Measurements from ENCODE around the gene RYR2. TPM values are rescaled to one million over a fixed set of nuclear protein-coding genes. Genes with fewer than 3 reads are reported as not detected.

Gene RYR2
- total RNA-seq, 2 donors from 2014 or later: 14.2 to 17.1 TPM

- Histone ChIP-seq H3K4me3 (no peak overlapping the region), H3K36me3 (replicated peaks in 1 of 2; ENCODE audit: insufficient read depth in 1 of 2, low read depth in 2 of 2) (no peaks in the 10 kb centered on the region), H3K27ac (no peak overlapping the region), H3K9me3 (no peaks in the 10 kb centered on the region), H3K4me1 (no peaks in the 10 kb centered on the region), H3K27me3 (no peaks in the 10 kb centered on the region)
- TF ChIP-seq POLR2A (IDR thresholded peaks at IDR 0.05): no peak
- no peak for TF ChIP-seq CTCF (IDR thresholded peaks at IDR 0.05)
- WGBS, 2 donors: 53 to 64% methylated on average over 1 of the region's 1 CpG
- intact Hi-C loops (cut with DNase I): no loop called here
- ATAC-seq (no peak), DNase-seq (no peak)
These were observed 207.1 kb downstream of the RYR2 start for GRCh38 chr1:237249120-237249519.

- intact Hi-C loops (cut with DNase I): no loop called here
These were observed 208.1 kb downstream of the RYR2 start for GRCh38 chr1:237250055-237250454.

GRCh38 chr1:237255071-237255470 is 213.1 kb downstream of the RYR2 start:
- TF ChIP-seq POLR2A (IDR thresholded peaks at IDR 0.05): no peak
- no peak for TF ChIP-seq CTCF (IDR thresholded peaks at IDR 0.05)
- 55 to 73% methylated on average over 1 of the region's 1 CpG for WGBS, 2 donors
- Histone ChIP-seq H3K4me1 (no peaks in the 10 kb centered on the region), H3K4me3 (no peak overlapping the region), H3K27me3 (no peaks in the 10 kb centered on the region), H3K36me3 (replicated peaks in 1 of 2; ENCODE audit: insufficient read depth in 1 of 2, low read depth in 2 of 2) (no peaks in the 10 kb centered on the region), H3K27ac (no peak overlapping the region), H3K9me3 (peaks cover 0 to 3% (median 0%) of the 10 kb centered on the region in 3 donors)
- intact Hi-C loops (cut with DNase I): no loop called here
- DNase-seq: no peak
- ATAC-seq: no peak

More at GRCh38 chr1:237250055-237250454, 208.1 kb downstream of the RYR2 start:
- Histone ChIP-seq H3K27me3 (no peaks in the 10 kb centered on the region), H3K9me3 (no peaks in the 10 kb centered on the region), H3K27ac (no peak overlapping the region), H3K4me1 (no peaks in the 10 kb centered on the region), H3K36me3 (replicated peaks in 1 of 2; ENCODE audit: insufficient read depth in 1 of 2, low read depth in 2 of 2) (no peaks in the 10 kb centered on the region), H3K4me3 (no peak overlapping the region)
- DNase-seq (no peak), ATAC-seq (no peak)
- WGBS, 2 donors: 50 to 70% methylated on average over 3 of the region's 3 CpGs
- TF ChIP-seq CTCF (IDR thresholded peaks at IDR 0.05): no peak
- TF ChIP-seq POLR2A (IDR thresholded peaks at IDR 0.05): no peak

- intact Hi-C loops (cut with DNase I): no loop called here
- TF ChIP-seq CTCF (IDR thresholded peaks at IDR 0.05) (no peak), POLR2A (IDR thresholded peaks at IDR 0.05) (no peak)
These were observed 216.9 kb downstream of the RYR2 start for GRCh38 chr1:237258871-237259270.

GRCh38 chr1:237261198-237261597 is 219.2 kb downstream of the RYR2 start:
- DNase-seq (no peak), ATAC-seq (no peak)
- H3K9me3 ChIP-seq: peaks cover 0 to 3% (median 0%) of the 10 kb centered on the region in 3 donors
- no peak overlapping the region for H3K27ac ChIP-seq
- H3K27me3 ChIP-seq: no peaks in the 10 kb centered on the region
- no peak overlapping the region for H3K4me3 ChIP-seq
- no peaks in the 10 kb centered on the region for H3K36me3 ChIP-seq (replicated peaks in 1 of 2; ENCODE audit: insufficient read depth in 1 of 2, low read depth in 2 of 2)
- no peaks in the 10 kb centered on the region for H3K4me1 ChIP-seq
- 66 to 69% methylated on average over 4 of the region's 4 CpGs for WGBS, 2 donors
- TF ChIP-seq CTCF (IDR thresholded peaks at IDR 0.05) (no peak), POLR2A (IDR thresholded peaks at IDR 0.05) (no peak)
- intact Hi-C loops (cut with DNase I): no loop called here

More at GRCh38 chr1:237258871-237259270, 216.9 kb downstream of the RYR2 start:
- H3K9me3 ChIP-seq: peaks cover 0 to 3% (median 0%) of the 10 kb centered on the region in 3 donors
- H3K27ac ChIP-seq: no peak overlapping the region
- H3K27me3 ChIP-seq: no peaks in the 10 kb centered on the region
- H3K4me3 ChIP-seq: no peak overlapping the region
- H3K36me3 ChIP-seq (replicated peaks in 1 of 2; ENCODE audit: insufficient read depth in 1 of 2, low read depth in 2 of 2): no peaks in the 10 kb centered on the region
- ATAC-seq: no peak
- peak in 2 of 4 donors; percentile 5 to 13 for DNase-seq
- H3K4me1 ChIP-seq: no peaks in the 10 kb centered on the region
